H1 (cell line): ENCODE results near the gene CEMIP2. TPM values are rescaled to one million over a fixed set of nuclear protein-coding genes. Genes with fewer than 3 reads are reported as not detected.

Experiments
- CTCF ChIA-PET: fragments of 300-600 bp; sonication (Branson Sonifier 250); formaldehyde crosslinking; loops from one replicate; lab custom pipeline; 2021; ENCODE audit not compliant: partially characterized antibody; lab: Charles Lee
- POLR2A ChIA-PET: fragments of 300-600 bp; sonication (Branson Sonifier 250); formaldehyde crosslinking; loops from one replicate; lab custom pipeline; 2021; ENCODE audit warnings: inconsistent platforms; ENCODE audit not compliant: partially characterized antibody; lab: Charles Lee
- DNase-seq, 2 experiments: peaks; one replicate each; pipeline versions ENCODE4 v3.0.0 to v3.0.0-alpha.2; 2010 to 2022; ENCODE audit warnings: low spot score in 2 of 2, low read depth in 1 of 2, mixed read lengths in 1 of 2
- FAIRE-seq: peaks from 2 replicates; lab custom pipeline; 2011; peaks lifted over from hg19 to GRCh38; lab: Jason Lieb, UNC
- H2AFZ ChIP-seq: 2 replicates; pipeline ENCODE4 v1.8.1; 2012; ENCODE audit warnings: low read length, inconsistent platforms
- H2AK5ac ChIP-seq: 2 replicates; pipeline ENCODE4 v1.6.1; 2013; ENCODE audit warnings: low read depth, low read length
- H2BK120ac ChIP-seq: replicated peaks from 2 replicates; pipeline ENCODE3; 2013; ENCODE audit warnings: low read depth, low read length, inconsistent platforms
- H2BK12ac ChIP-seq: 2 replicates; pipeline ENCODE4 v1.6.1; 2013; ENCODE audit warnings: low read depth, low read length
- H2BK15ac ChIP-seq: 2 replicates; pipeline ENCODE4 v1.6.1; 2013; ENCODE audit warnings: low read length
- H2BK20ac ChIP-seq: 2 replicates; pipeline ENCODE4 v1.6.1; 2013; ENCODE audit warnings: low read length
- H2BK5ac ChIP-seq: 2 replicates; pipeline ENCODE4 v1.6.1; 2013; ENCODE audit warnings: low read depth, low read length
- H3K14ac ChIP-seq: 2 replicates; pipeline ENCODE4 v1.6.1; 2013; ENCODE audit warnings: inconsistent platforms; ENCODE audit not compliant: insufficient read length
- H3K18ac ChIP-seq: 2 replicates; pipeline ENCODE4 v1.6.1; 2013; ENCODE audit warnings: low read length; ENCODE audit errors: extremely low read depth
- H3K23ac ChIP-seq: 2 replicates; pipeline ENCODE4 v1.6.1; 2013; ENCODE audit warnings: inconsistent platforms; ENCODE audit not compliant: insufficient read length
- H3K23me2 ChIP-seq: 2 replicates; pipeline ENCODE4 v1.6.1; 2013; ENCODE audit warnings: low read depth, low read length
- H3K27ac ChIP-seq: 2 replicates; pipeline ENCODE4 v1.6.1; 2011; ENCODE audit warnings: low read depth, low read length, inconsistent platforms
- H3K27me3 ChIP-seq, 4 experiments: replicated peaks in 1 of 4; 1 replicate in 1 of 4; 2 replicates in 3 of 4; pipeline versions ENCODE4 v1.6.1 to v1.8.1; 2011 to 2013; ENCODE audit warnings: low read length in 3 of 4, mild to moderate bottlenecking in 3 of 4, inconsistent platforms in 2 of 4, mixed read lengths in 2 of 4, moderate library complexity in 1 of 4; ENCODE audit not compliant: control insufficient read depth in 3 of 4, insufficient read depth in 3 of 4; ENCODE audit errors: extremely low read depth in 1 of 4
- H3K36me3 ChIP-seq, 4 experiments: 2 replicates each; pipeline versions ENCODE4 v1.6.1 to v1.8.1; 2011 to 2013; ENCODE audit warnings: mild to moderate bottlenecking in 4 of 4, low read length in 3 of 4, moderate library complexity in 2 of 4, control low read depth in 1 of 4, inconsistent platforms in 1 of 4; ENCODE audit not compliant: insufficient read depth in 4 of 4, control insufficient read depth in 2 of 4
- H3K4ac ChIP-seq: replicated peaks from 2 replicates; pipeline ENCODE3; 2013; ENCODE audit warnings: low read length, low read depth, mixed read lengths, inconsistent platforms; ENCODE audit not compliant: insufficient read length
- H3K4me1 ChIP-seq, 4 experiments: replicated peaks in 1 of 4; 1 replicate in 1 of 4; 2 replicates in 3 of 4; pipeline versions ENCODE4 v1.6.1 to v1.8.1; 2011 to 2013; ENCODE audit warnings: low read length in 3 of 4, inconsistent platforms in 2 of 4, mixed read lengths in 1 of 4; ENCODE audit not compliant: insufficient read depth in 4 of 4, control insufficient read depth in 3 of 4
- H3K4me2 ChIP-seq, 2 experiments: 2 replicates each; pipeline versions ENCODE4 v1.6.1 to v1.8.1; 2011 to 2013; ENCODE audit warnings: low read depth in 2 of 2, low read length in 2 of 2, control low read depth in 1 of 2, inconsistent platforms in 1 of 2, mild to moderate bottlenecking in 1 of 2; ENCODE audit not compliant: insufficient read depth in 1 of 2
- H3K4me3 ChIP-seq, 4 experiments: fragments of 200-600, 300-600 bp in 1 of 4; sonication (generic), shearing (Covaris generic), sonication (Bioruptor Twin) in 1 of 4; 2 replicates each; pipeline versions ENCODE4 v1.5.1 to v1.8.1; 2011 to 2016; ENCODE audit warnings: low read length in 4 of 4, low read depth in 3 of 4, control low read depth in 2 of 4, inconsistent platforms in 2 of 4, mild to moderate bottlenecking in 2 of 4, mixed read lengths in 1 of 4, moderate library complexity in 1 of 4; ENCODE audit not compliant: insufficient read depth in 2 of 4; ENCODE audit errors: extremely low read depth in 1 of 4
- H3K56ac ChIP-seq: replicated peaks from 2 replicates; pipeline ENCODE3; 2013; ENCODE audit warnings: low read depth, mild to moderate bottlenecking, mixed read lengths, low read length, inconsistent platforms; ENCODE audit not compliant: insufficient read length
- H3K79me1 ChIP-seq: 2 replicates; pipeline ENCODE4 v1.6.1; 2013; ENCODE audit warnings: low read depth, low read length, control low read depth
- H3K79me2 ChIP-seq, 2 experiments: 2 replicates each; pipeline versions ENCODE4 v1.6.1 to v1.8.1; 2012 to 2013; ENCODE audit warnings: low read length in 2 of 2, mild to moderate bottlenecking in 2 of 2, inconsistent platforms in 1 of 2; ENCODE audit not compliant: insufficient read depth in 2 of 2, control insufficient read depth in 1 of 2
- H3K9ac ChIP-seq, 4 experiments: replicated peaks in 1 of 4; 1 replicate in 1 of 4; 2 replicates in 3 of 4; pipeline versions ENCODE4 v1.6.1 to v1.8.1; 2011 to 2013; ENCODE audit warnings: low read depth in 3 of 4, low read length in 3 of 4, control low read depth in 2 of 4, mild to moderate bottlenecking in 2 of 4, moderate library complexity in 2 of 4, inconsistent platforms in 1 of 4; ENCODE audit errors: extremely low read depth in 1 of 4
- H3K9me3 ChIP-seq, 2 experiments: 2 replicates each; pipeline versions ENCODE4 v1.6.1 to v1.8.1; 2012 to 2013; ENCODE audit warnings: mild to moderate bottlenecking in 2 of 2, moderate library complexity in 2 of 2, control low read depth in 1 of 2, inconsistent platforms in 1 of 2, low read depth in 1 of 2, low read length in 1 of 2, mixed read lengths in 1 of 2; ENCODE audit not compliant: insufficient read depth in 2 of 2
- H4K20me1 ChIP-seq, 2 experiments: replicated peaks in 1 of 2; 2 replicates each; pipeline versions ENCODE3 to v1.8.1; 2011 to 2013; ENCODE audit warnings: inconsistent platforms in 2 of 2, low read length in 2 of 2, mild to moderate bottlenecking in 1 of 2; ENCODE audit not compliant: insufficient read depth in 2 of 2, control insufficient read depth in 1 of 2
- H4K5ac ChIP-seq: 2 replicates; pipeline ENCODE4 v1.6.1; 2013; ENCODE audit warnings: low read length, low read depth, mixed read lengths, inconsistent platforms; ENCODE audit not compliant: insufficient read length
- H4K8ac ChIP-seq: 2 replicates; pipeline ENCODE4 v1.8.0; 2013; ENCODE audit warnings: mild to moderate bottlenecking, moderate library complexity, low read length, inconsistent platforms; ENCODE audit not compliant: insufficient read depth; ENCODE audit errors: extremely low read depth
- H4K91ac ChIP-seq: replicated peaks from 2 replicates; pipeline ENCODE3; 2013; ENCODE audit warnings: low read length, mixed read lengths, inconsistent platforms; ENCODE audit not compliant: insufficient read length
- ATF3 ChIP-seq: IDR thresholded peaks from 2 replicates; pipeline ENCODE4 v1.6.1; 2011; ENCODE audit warnings: low read depth, mild to moderate bottlenecking, low read length; ENCODE audit not compliant: insufficient read depth
- CHD2 ChIP-seq: IDR thresholded peaks from 2 replicates; pipeline ENCODE4 v1.6.1; 2012; ENCODE audit warnings: low read length, improper control_type of control experiment
- EP300 ChIP-seq, 2 experiments: IDR thresholded peaks; 1 replicate in 1 of 2; 2 replicates in 1 of 2; pipeline ENCODE4 v1.6.1; 2011 to 2012; ENCODE audit warnings: low read depth in 2 of 2, low read length in 2 of 2, mild to moderate bottlenecking in 2 of 2, borderline replicate concordance in 1 of 2, inconsistent platforms in 1 of 2, moderate library complexity in 1 of 2
- NANOG ChIP-seq: IDR thresholded peaks from 2 replicates; pipeline ENCODE4 v1.6.1; 2011; ENCODE audit warnings: low read length, low read depth, mild to moderate bottlenecking, inconsistent platforms; ENCODE audit not compliant: insufficient read depth, poor library complexity, severe bottlenecking
- NRF1 ChIP-seq: IDR thresholded peaks from 2 replicates; pipeline ENCODE4 v1.6.1; 2011; ENCODE audit warnings: mild to moderate bottlenecking, low read depth, low read length, improper control_type of control experiment
- SAP30 ChIP-seq: fragments of 300-600 bp; sonication (generic); IDR thresholded peaks from 2 replicates; pipeline ENCODE4 v1.7.1; 2012; ENCODE audit warnings: low read length, moderate library complexity, mild to moderate bottlenecking, inconsistent platforms; ENCODE audit not compliant: insufficient read depth, insufficient replicate concordance
- SIX5 ChIP-seq: IDR thresholded peaks from 2 replicates; pipeline ENCODE4 v1.6.1; 2011; ENCODE audit warnings: mild to moderate bottlenecking, low read depth, low read length
- TAF7 ChIP-seq: optimal IDR thresholded peaks from 2 replicates; pipeline ENCODE3; 2011; ENCODE audit warnings: low read depth, mild to moderate bottlenecking, inconsistent platforms, low read length, moderate library complexity, borderline replicate concordance
- WGBS, 2 experiments: shearing (Covaris generic) in 1 of 2; methylation state at CpG; one replicate each; pipeline versions ENCODE4 v1.1.6 to v1.1.7; 2013 to 2015; ENCODE audit warnings: low lambda C conversion rate in 2 of 2, mixed read lengths in 2 of 2, inconsistent platforms in 1 of 2, low coverage in 1 of 2, missing lambda C conversion rate in 1 of 2; ENCODE audit not compliant: insufficient replicate concordance in 2 of 2, insufficient coverage in 1 of 2, insufficient read length in 1 of 2; ENCODE audit errors: extremely low coverage in 1 of 2, missing lambda C conversion rate in 1 of 2; 5-methylcytosine and 5-hydroxymethylcytosine counted together
- polyA plus RNA-seq, 7 experiments: library from polyadenylated mRNA; depleted of rRNA in 3 of 7; stranded (reverse) in 5 of 7; unstranded in 2 of 7; fragments of >200 nt in 5 of 7; fragments of 200-250 nt in 2 of 7; gene quantifications; 1 replicate in 5 of 7; 2 replicates in 1 of 7; 4 replicates in 1 of 7; pipeline versions ENCODE4 v1.2.1 to v1.2.3, GENCODE V29; 2011 to 2013; ENCODE audit warnings: missing spikeins in 2 of 7, mixed read lengths in 2 of 7
- total RNA-seq: library from RNA; stranded (reverse); fragmentation: NEBNext Ultra II Directional; extraction: Animal tissue kit (Norgen Biotek cat#: 25700); gene quantifications from 2 replicates; pipeline ENCODE4 v1.2.1, GENCODE V29; 2021

CEMIP2 gene
- total and polyA plus RNA-seq, 2 of the 8 experiments (the other 6 are each of a cell fraction or from before 2014, with no cell fraction given), result 25.2 to 52.1 TPM

GRCh38 chr9:71725590-71726338 lies 42.5 kb downstream of the CEMIP2 start:
- Histone ChIP-seq H2BK12ac (no peak overlapping the region), H4K5ac (no peak overlapping the region), H3K27me3 (no peaks in the 10 kb centered on the region), H2AK5ac (no peak overlapping the region), H4K8ac (no peak overlapping the region), H3K14ac (no peak overlapping the region), H2BK5ac (no peak overlapping the region), H4K20me1 (peaks cover 0 to 2% of the 10 kb centered on the region in 2 experiments), H2BK120ac (no peak overlapping the region), H3K4me2 (no peak overlapping the region), H3K56ac (no peak overlapping the region), H3K23me2 (no peaks in the 10 kb centered on the region), H2BK20ac (no peak overlapping the region), H2BK15ac (no peak overlapping the region), H3K9me3 (no peaks in the 10 kb centered on the region), H3K79me2 (no peaks in the 10 kb centered on the region), H3K9ac (no peak overlapping the region), H3K79me1 (no peaks in the 10 kb centered on the region; the same call in 1 of the 2 replicates), H3K18ac (no peak overlapping the region), H3K36me3 (peaks cover 20 to 84% (median 43%) of the 10 kb centered on the region in 4 experiments), H4K91ac (no peak overlapping the region), H3K4me3 (no peak overlapping the region), H2AFZ (no peak overlapping the region), H3K23ac (no peak overlapping the region), H3K4me1 (no peaks in the 10 kb centered on the region), H3K27ac (no peak overlapping the region), H3K4ac (no peak overlapping the region)
- FAIRE-seq (no peak), DNase-seq (no peak)
- 66% methylated on average over 5 of the region's 5 CpGs; no CpG with 5 or more reads in 1 of the 2 experiments for WGBS, 2 experiments
- ChIA-PET POLR2A (interaction anchor here (0.6 kb wide), 1 partner anchor 47 kb away, joined by 3 read pairs; no protein-coding TSS in a partner anchor), CTCF (interaction anchor here (1.5 kb wide), 1 partner anchor 41 kb away, joined by 3 read pairs; no protein-coding TSS in a partner anchor)
- TF ChIP-seq EP300 (IDR thresholded peaks at IDR 0.05; ENCODE audit: borderline replicate concordance in 1 of 2, low read depth in 2 of 2, low read length in 2 of 2) (no peak), ATF3 (no peak), CHD2 (no peak), SAP30 (no peak), NRF1 (no peak), NANOG (no peak), TAF7 (no peak), SIX5 (no peak)
